Measurements from ENCODE around the gene GJB3. TPM values are rescaled to one million over a fixed set of nuclear protein-coding genes. Genes with fewer than 3 reads are reported as not detected.
"Not testable (repeated sequence)": the region's sequence is repeated elsewhere in the genome, so short reads cannot be mapped to it uniquely, and the experiment has no call there.

The GJB3 gene
- total RNA-seq, 2 donors from 2014 or later: not detected

- H3K4me3 Mint-ChIP-seq: peak overlapping the region in 1 of 2 donors; percentile 4
Measured at GRCh38 chr1:34796990-34797389, 16.0 kb downstream of the GJB3 start.

GRCh38 chr1:34800214-34800613 is 19.2 kb downstream of the GJB3 start:
- DNase-seq (peak; percentile 35 to 44), ATAC-seq (replicated peaks in 1 of 2) (peak; percentile 76 to 78)
- peaks cover 42% of the 10 kb centered on the region for H3K4me1 Mint-ChIP-seq (ENCODE audit: low read depth)
- H3K4me3 Mint-ChIP-seq: peak overlapping the region; percentile 50 to 61
- H3K27me3 Mint-ChIP-seq (ENCODE audit: low read depth): peaks cover 6% of the 10 kb centered on the region
- peaks cover 0 to 4% of the 10 kb centered on the region in 2 donors for H3K36me3 Mint-ChIP-seq (ENCODE audit: insufficient read depth in 2 of 2)
- H3K9me3 Mint-ChIP-seq: peaks cover 0 to 1% of the 10 kb centered on the region in 2 donors
- H3K27ac Mint-ChIP-seq: peak overlapping the region; percentile 71

More at GRCh38 chr1:34796990-34797389, 16.0 kb downstream of the GJB3 start:
- Mint-ChIP-seq H3K27ac (no peak overlapping the region), H3K27me3 (ENCODE audit: low read depth) (peaks cover 18% of the 10 kb centered on the region), H3K36me3 (ENCODE audit: insufficient read depth in 2 of 2) (peaks cover 0 to 2% of the 10 kb centered on the region in 2 donors), H3K9me3 (no peaks in the 10 kb centered on the region), H3K4me1 (ENCODE audit: low read depth) (peaks cover 46% of the 10 kb centered on the region)
- peak; percentile 68 to 76 for ATAC-seq (replicated peaks in 1 of 2)
- no peak for DNase-seq

GRCh38 chr1:34803770-34804169 is 22.8 kb downstream of the GJB3 start:
- Mint-ChIP-seq H3K27me3 (ENCODE audit: low read depth) (peaks cover under 1% of the 10 kb centered on the region), H3K9me3 (peaks cover 0 to 1% of the 10 kb centered on the region in 2 donors), H3K4me3 (no peak overlapping the region), H3K36me3 (ENCODE audit: insufficient read depth in 2 of 2) (peaks cover 0 to 2% of the 10 kb centered on the region in 2 donors), H3K27ac (no peak overlapping the region), H3K4me1 (ENCODE audit: low read depth) (peaks cover 21% of the 10 kb centered on the region)
- no peak for DNase-seq
- no peak for ATAC-seq (replicated peaks in 1 of 2)

GRCh38 chr1:34806396-34806795 is 25.4 kb downstream of the GJB3 start:
- peaks cover 4% of the 10 kb centered on the region in 2 donors for H3K9me3 Mint-ChIP-seq
- ATAC-seq (replicated peaks in 1 of 2): no peak
- H3K36me3 Mint-ChIP-seq (ENCODE audit: insufficient read depth in 2 of 2): peaks cover 2 to 6% of the 10 kb centered on the region in 2 donors
- no peak overlapping the region for H3K27ac Mint-ChIP-seq
- H3K4me3 Mint-ChIP-seq: no peak overlapping the region
- H3K27me3 Mint-ChIP-seq (ENCODE audit: low read depth): no peaks in the 10 kb centered on the region
- H3K4me1 Mint-ChIP-seq (ENCODE audit: low read depth): no peaks in the 10 kb centered on the region
- no peak for DNase-seq

- peaks cover 2 to 6% of the 10 kb centered on the region in 2 donors for H3K36me3 Mint-ChIP-seq (ENCODE audit: insufficient read depth in 2 of 2)
- H3K9me3 Mint-ChIP-seq: peaks cover 4% of the 10 kb centered on the region in 2 donors
- no peaks in the 10 kb centered on the region for H3K4me1 Mint-ChIP-seq (ENCODE audit: low read depth)
- ATAC-seq (replicated peaks in 1 of 2) (no peak), DNase-seq (no peak)
- no peak overlapping the region for H3K27ac Mint-ChIP-seq
- H3K27me3 Mint-ChIP-seq (ENCODE audit: low read depth): no peaks in the 10 kb centered on the region
- no peak overlapping the region for H3K4me3 Mint-ChIP-seq
Measured at GRCh38 chr1:34808051-34808810, 27.2 kb downstream of the GJB3 start.

GRCh38 chr1:34810781-34811180 is 29.8 kb downstream of the GJB3 start:
- not testable (repeated sequence) for H3K27ac Mint-ChIP-seq; DNase-seq; H3K36me3 Mint-ChIP-seq (ENCODE audit: insufficient read depth in 2 of 2); H3K4me3 Mint-ChIP-seq; H3K9me3 Mint-ChIP-seq; H3K27me3 Mint-ChIP-seq (ENCODE audit: low read depth); ATAC-seq (replicated peaks in 1 of 2); H3K4me1 Mint-ChIP-seq (ENCODE audit: low read depth)

GRCh38 chr1:34816332-34816731 is 35.3 kb downstream of the GJB3 start:
- no peaks in the 10 kb centered on the region for H3K27me3 Mint-ChIP-seq (ENCODE audit: low read depth)
- H3K9me3 Mint-ChIP-seq: no peaks in the 10 kb centered on the region
- H3K4me3 Mint-ChIP-seq: no peak overlapping the region
- no peaks in the 10 kb centered on the region for H3K4me1 Mint-ChIP-seq (ENCODE audit: low read depth)
- H3K36me3 Mint-ChIP-seq (ENCODE audit: insufficient read depth in 2 of 2): no peaks in the 10 kb centered on the region
- no peak overlapping the region for H3K27ac Mint-ChIP-seq
- ATAC-seq (replicated peaks in 1 of 2) (no peak), DNase-seq (no peak)

- ATAC-seq (replicated peaks in 1 of 2) (no peak), DNase-seq (no peak)
- Mint-ChIP-seq H3K27ac (no peak overlapping the region), H3K4me1 (ENCODE audit: low read depth) (no peaks in the 10 kb centered on the region), H3K27me3 (ENCODE audit: low read depth) (no peaks in the 10 kb centered on the region), H3K4me3 (no peak overlapping the region), H3K36me3 (ENCODE audit: insufficient read depth in 2 of 2) (no peaks in the 10 kb centered on the region), H3K9me3 (no peaks in the 10 kb centered on the region)
Measured at GRCh38 chr1:34816778-34817177, 35.8 kb downstream of the GJB3 start.

- not testable (repeated sequence) for H3K27me3 Mint-ChIP-seq (ENCODE audit: low read depth); H3K4me3 Mint-ChIP-seq; DNase-seq; H3K27ac Mint-ChIP-seq; ATAC-seq (replicated peaks in 1 of 2); H3K36me3 Mint-ChIP-seq (ENCODE audit: insufficient read depth in 2 of 2); H3K9me3 Mint-ChIP-seq; H3K4me1 Mint-ChIP-seq (ENCODE audit: low read depth)
Measured at GRCh38 chr1:34818862-34819261, 37.8 kb downstream of the GJB3 start.

GRCh38 chr1:34822202-34822601 is 41.2 kb downstream of the GJB3 start:
- DNase-seq (no peak), ATAC-seq (replicated peaks in 1 of 2) (no peak)
- Mint-ChIP-seq H3K9me3 (peaks cover 0 to 3% of the 10 kb centered on the region in 2 donors), H3K27ac (no peak overlapping the region), H3K36me3 (ENCODE audit: insufficient read depth in 2 of 2) (no peaks in the 10 kb centered on the region), H3K4me1 (ENCODE audit: low read depth) (no peaks in the 10 kb centered on the region), H3K27me3 (ENCODE audit: low read depth) (no peaks in the 10 kb centered on the region), H3K4me3 (no peak overlapping the region)

- no peak overlapping the region for H3K27ac Mint-ChIP-seq
- ATAC-seq (replicated peaks in 1 of 2) (no peak), DNase-seq (no peak)
- H3K4me3 Mint-ChIP-seq: no peak overlapping the region
- no peaks in the 10 kb centered on the region for H3K27me3 Mint-ChIP-seq (ENCODE audit: low read depth)
- H3K4me1 Mint-ChIP-seq (ENCODE audit: low read depth): peaks cover 4% of the 10 kb centered on the region
- no peaks in the 10 kb centered on the region for H3K36me3 Mint-ChIP-seq (ENCODE audit: insufficient read depth in 2 of 2)
- peaks cover 0 to 3% of the 10 kb centered on the region in 2 donors for H3K9me3 Mint-ChIP-seq
Measured at GRCh38 chr1:34824817-34825454, 43.9 kb downstream of the GJB3 start.

GRCh38 chr1:34825455-34826091 is 44.6 kb downstream of the GJB3 start:
- Mint-ChIP-seq H3K36me3 (ENCODE audit: insufficient read depth in 2 of 2) (no peaks in the 10 kb centered on the region), H3K9me3 (peaks cover 0 to 3% of the 10 kb centered on the region in 2 donors), H3K4me1 (ENCODE audit: low read depth) (peaks cover 4% of the 10 kb centered on the region), H3K27me3 (ENCODE audit: low read depth) (no peaks in the 10 kb centered on the region), H3K4me3 (no peak overlapping the region), H3K27ac (no peak overlapping the region)
- ATAC-seq (replicated peaks in 1 of 2) (no peak), DNase-seq (no peak)

GRCh38 chr1:34827341-34827941 is 46.4 kb downstream of the GJB3 start:
- Mint-ChIP-seq H3K9me3 (peaks cover 0 to 3% of the 10 kb centered on the region in 2 donors), H3K27ac (no peak overlapping the region)

More at GRCh38 chr1:34827341-34827941, 46.4 kb downstream of the GJB3 start:
- Mint-ChIP-seq H3K27me3 (ENCODE audit: low read depth) (no peaks in the 10 kb centered on the region), H3K36me3 (ENCODE audit: insufficient read depth in 2 of 2) (no peaks in the 10 kb centered on the region), H3K4me1 (ENCODE audit: low read depth) (peaks cover 4% of the 10 kb centered on the region), H3K4me3 (no peak overlapping the region)
- ATAC-seq (replicated peaks in 1 of 2) (no peak), DNase-seq (no peak)
